Erythroblast (primary cell): ENCODE measurements around the gene RAB38.

ENCODE experiments used
- GATA1 ChIP-seq: IDR thresholded peaks from 2 replicates; pipeline ENCODE4 v1.6.1; 2011; ENCODE audit warnings: low read depth, mild to moderate bottlenecking, control low read depth, low read length, moderate library complexity
- POLR2A ChIP-seq: IDR thresholded peaks from 2 replicates; pipeline ENCODE4 v1.6.1; 2011; ENCODE audit warnings: mild to moderate bottlenecking, low read length

DNA sequence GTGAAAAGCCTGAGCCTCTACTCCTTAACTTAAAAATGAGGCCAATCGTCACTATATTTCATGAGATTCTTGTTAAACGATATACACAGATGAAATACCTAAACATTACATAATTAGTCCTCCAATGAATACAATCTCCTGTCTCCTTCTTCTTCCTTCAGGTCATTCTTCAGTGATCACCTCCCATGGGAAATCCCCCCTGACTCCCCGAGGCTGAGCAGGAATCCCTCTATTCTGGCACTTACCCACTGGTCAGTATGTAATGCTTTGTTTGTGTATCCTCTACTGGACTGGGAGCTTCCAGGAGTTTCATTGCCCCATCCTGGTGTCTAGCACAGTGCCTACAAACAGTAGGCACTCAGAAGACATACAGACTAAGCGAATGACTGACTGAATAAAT is 52.3 kb downstream of the RAB38 start:
- no peak for TF ChIP-seq POLR2A
- no peak for TF ChIP-seq GATA1
